HepG2 (cell line): ENCODE measurements around the gene RRAS2. TPM values are rescaled to one million over a fixed set of nuclear protein-coding genes. Genes with fewer than 3 reads are reported as not detected.
"Not testable (repeated sequence)": the region's sequence is repeated elsewhere in the genome, so short reads cannot be mapped to it uniquely, and the experiment has no call there.

Source experiments
- ATAC-seq: fragments of 200-7000 bp; cut with Tn5 transposase; 3 replicates; pipeline ENCODE4 v1.9.1; 2020; ENCODE audit warnings: mild to moderate bottlenecking, moderate library complexity
- BruUV-seq: library from RNA; stranded (reverse); fragments of 400-500 nt; replicated peaks from 2 replicates; lab custom pipeline; 2021; lab: Mats Ljungman, UMichigan
- CTCF ChIA-PET: fragments of 300-600 bp; formaldehyde crosslinking; extraction: SDS; loops from one replicate; lab custom pipeline; 2021; ENCODE audit warnings: low total read pairs, inconsistent platforms, low intra/inter-chr PET ratio; lab: Yijun Ruan, JAX
- POLR2A ChIA-PET: fragments of 350-600 bp; sonication (Branson Sonifier 250); formaldehyde crosslinking; loops from one replicate; lab custom pipeline; 2020; ENCODE audit warnings: antibody characterized with exemption, inconsistent platforms; lab: Yijun Ruan, JAX
- DNase-seq: peaks from one replicate; pipeline ENCODE4 v3.0.0-alpha.2; 2015; ENCODE audit warnings: low spot score
- FAIRE-seq: peaks from 3 replicates; lab custom pipeline; 2011; peaks lifted over from hg19 to GRCh38; lab: Jason Lieb, UNC
- H2AFZ ChIP-seq: one replicate; pipeline ENCODE4 v1.6.1; 2011; ENCODE audit warnings: low read length, inconsistent platforms
- H3K27ac ChIP-seq: fragments of 300-600 bp; 3 replicates; pipeline ENCODE4 v1.8.0; 2011; ENCODE audit warnings: mixed run types, mild to moderate bottlenecking, mixed read lengths, low read length, inconsistent platforms; ENCODE audit not compliant: insufficient read depth; ENCODE audit errors: extremely low read length
- H3K27me3 ChIP-seq, 2 experiments: fragments of 200-600 bp in 1 of 2; 2 replicates in 1 of 2; 3 replicates in 1 of 2; pipeline versions ENCODE4 v1.6.0 to v1.8.0; 2011; ENCODE audit warnings: low read length in 2 of 2, mild to moderate bottlenecking in 2 of 2, moderate library complexity in 2 of 2, inconsistent platforms in 1 of 2; ENCODE audit not compliant: insufficient read depth in 2 of 2, control insufficient read depth in 1 of 2
- H3K36me3 ChIP-seq, 2 experiments: fragments of 200-600 bp in 1 of 2; replicated peaks in 1 of 2; 2 replicates in 1 of 2; 3 replicates in 1 of 2; pipeline versions ENCODE4 v1.5.1 to v1.8.0; 2011; ENCODE audit warnings: low read length in 2 of 2, inconsistent platforms in 1 of 2; ENCODE audit not compliant: insufficient read depth in 2 of 2, control insufficient read depth in 1 of 2
- H3K4me1 ChIP-seq: 2 replicates; pipeline ENCODE4 v1.5.1; 2012; ENCODE audit warnings: low read length, inconsistent platforms; ENCODE audit not compliant: insufficient read depth
- H3K4me2 ChIP-seq: 2 replicates; pipeline ENCODE4 v1.6.0; 2011; ENCODE audit warnings: low read depth, low read length, inconsistent platforms
- H3K4me3 ChIP-seq, 3 experiments: fragments of 200-600 bp in 1 of 3; sonication (generic), shearing (Covaris generic) in 1 of 3; replicated peaks in 1 of 3; 2 replicates each; pipeline ENCODE4 v1.5.1; 2011 to 2016; ENCODE audit warnings: low read length in 3 of 3, inconsistent platforms in 2 of 3, low read depth in 2 of 3, mild to moderate bottlenecking in 2 of 3, control low read depth in 1 of 3, mixed read lengths in 1 of 3; ENCODE audit not compliant: insufficient read depth in 1 of 3
- H3K79me2 ChIP-seq: one replicate; pipeline ENCODE4 v1.6.1; 2011; ENCODE audit warnings: low read length, inconsistent platforms; ENCODE audit not compliant: insufficient read depth
- H3K9ac ChIP-seq: 2 replicates; pipeline ENCODE4 v1.6.0; 2011; ENCODE audit warnings: mild to moderate bottlenecking, low read depth, low read length, inconsistent platforms; ENCODE audit not compliant: insufficient read depth
- H3K9me3 ChIP-seq: 2 replicates; pipeline ENCODE4 v1.5.1; 2012; ENCODE audit warnings: mild to moderate bottlenecking, low read length
- H4K20me1 ChIP-seq: 2 replicates; pipeline ENCODE4 v1.6.0; 2011; ENCODE audit warnings: inconsistent platforms, mild to moderate bottlenecking, low read length, moderate library complexity; ENCODE audit not compliant: insufficient read depth
- CERS6 ChIP-seq: sonication (generic); formaldehyde crosslinking; IDR thresholded peaks from 2 replicates; pipeline ENCODE4 v1.5.0; 2020; ENCODE audit warnings: missing genetic modification reagents
- ISX ChIP-seq: sonication (generic); formaldehyde crosslinking; conservative IDR thresholded peaks from 2 replicates; pipeline ENCODE4 v1.5.0; 2020; ENCODE audit warnings: missing genetic modification reagents
- NR2F2 ChIP-seq: IDR thresholded peaks from 2 replicates; pipeline ENCODE4 v1.6.1; 2012; ENCODE audit warnings: low read depth, inconsistent platforms, borderline replicate concordance
- ZFP82 ChIP-seq: sonication (generic); formaldehyde crosslinking; IDR thresholded peaks from 2 replicates; pipeline ENCODE4 v1.5.1; 2020; ENCODE audit warnings: mild to moderate bottlenecking, missing genetic modification reagents, borderline replicate concordance
- ZHX1 ChIP-seq: sonication (generic); formaldehyde crosslinking; IDR thresholded peaks from 2 replicates; pipeline ENCODE4 v1.8.1; 2022; ENCODE audit warnings: low read depth, mild to moderate bottlenecking, missing genetic modification reagents
- ZNF253 ChIP-seq: sonication (generic); formaldehyde crosslinking; IDR thresholded peaks from 2 replicates; pipeline ENCODE4 v1.8.0; 2022; ENCODE audit warnings: mild to moderate bottlenecking, missing genetic modification reagents, borderline replicate concordance
- WGBS: methylation state at CpG from one replicate; pipeline ENCODE4 v1.1.6; 2017; ENCODE audit warnings: low lambda C conversion rate; 5-methylcytosine and 5-hydroxymethylcytosine counted together
- in situ Hi-C: cut with HindIII; loops from 2 replicates; pipeline ENCODE4 v1.10.0; 2017; ENCODE audit warnings: low pct_unique_long_range_greater_than_20kb; ENCODE audit not compliant: extremely low pct_ligation_motif_present
- intact Hi-C: fragments of 100-400 bp; cut with micrococcal nuclease; formaldehyde crosslinking; loops from one replicate; pipeline ENCODE4 v1.10.0; 2022; ENCODE audit not compliant: unreplicated experiment
- polyA plus RNA-seq, 8 experiments: library from polyadenylated mRNA; depleted of rRNA in 3 of 8; stranded (reverse) in 7 of 8; unstranded in 1 of 8; fragments of >200 nt; fragmentation: Illumina TruSeq in 4 of 8; extraction: Trizol in 4 of 8; gene quantifications; 2 replicates each; pipeline versions ENCODE4 v1.2.1 to v1.2.3, GENCODE V29; 2011 to 2016; ENCODE audit warnings: low read depth in 4 of 8, missing spikeins in 1 of 8, mixed read lengths in 1 of 8; ENCODE audit not compliant: insufficient read depth in 1 of 8
- total RNA-seq, 5 experiments: library from RNA; depleted of rRNA; stranded (reverse); fragments of >200 nt; fragmentation: Illumina TruSeq; extraction: Trizol; gene quantifications; 2 replicates each; pipeline ENCODE4 v1.2.3, GENCODE V29; 2016; ENCODE audit warnings: low read depth in 1 of 5
- TF ChIP-seq, protein P1 (sequence below): sonication (generic); formaldehyde crosslinking; IDR thresholded peaks from 2 replicates; pipeline ENCODE4 v1.4.0; 2020; ENCODE audit warnings: missing genetic modification reagents, borderline replicate concordance

The RRAS2 gene
- total and polyA plus RNA-seq, 2 of the 13 experiments (the other 11 are each of a cell fraction or from before 2014, with no cell fraction given): 19.0 to 44.1 TPM

DNA sequence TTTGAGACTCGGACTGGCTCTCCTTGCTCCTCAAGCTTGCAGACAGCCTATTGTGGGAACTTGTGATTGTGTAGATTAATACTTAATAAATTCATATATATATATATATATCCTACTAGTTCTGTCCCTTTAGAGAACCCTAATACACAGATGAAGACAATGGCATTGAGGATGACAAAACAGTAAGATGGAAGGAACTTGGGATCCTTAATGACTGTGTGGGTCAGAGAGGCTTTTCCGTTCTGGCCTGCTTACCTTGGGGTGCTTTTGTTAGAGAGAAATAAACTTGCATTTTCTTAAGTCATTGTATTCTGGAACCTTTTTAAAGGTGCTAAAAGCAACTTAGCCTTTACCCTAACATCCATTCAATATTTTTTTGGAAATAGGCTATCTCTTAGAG is 49.6 kb upstream of the RRAS2 start:
- POLR2A ChIA-PET: no interaction called here
- FAIRE-seq (no peak), DNase-seq (no peak), ATAC-seq (no peak)
- no peak overlapping the region for H3K4me3 ChIP-seq
- no peak overlapping the region for H3K27ac ChIP-seq
- H3K79me2 ChIP-seq: no peaks in the 10 kb centered on the region
- no peaks in the 10 kb centered on the region for H4K20me1 ChIP-seq
- intact Hi-C loops (no loop called here), in situ Hi-C loops (no loop called here)
- H3K36me3 ChIP-seq: no peaks in the 10 kb centered on the region
- TF ChIP-seq CERS6 (CRISPR knock-in tag) (no peak), ZNF253 (no peak), ZHX1 (CRISPR knock-in tag) (no peak), ZFP82 (CRISPR knock-in tag) (no peak), NR2F2 (no peak), ISX (CRISPR knock-in tag) (no peak)
- TF ChIP-seq, protein P1, sequence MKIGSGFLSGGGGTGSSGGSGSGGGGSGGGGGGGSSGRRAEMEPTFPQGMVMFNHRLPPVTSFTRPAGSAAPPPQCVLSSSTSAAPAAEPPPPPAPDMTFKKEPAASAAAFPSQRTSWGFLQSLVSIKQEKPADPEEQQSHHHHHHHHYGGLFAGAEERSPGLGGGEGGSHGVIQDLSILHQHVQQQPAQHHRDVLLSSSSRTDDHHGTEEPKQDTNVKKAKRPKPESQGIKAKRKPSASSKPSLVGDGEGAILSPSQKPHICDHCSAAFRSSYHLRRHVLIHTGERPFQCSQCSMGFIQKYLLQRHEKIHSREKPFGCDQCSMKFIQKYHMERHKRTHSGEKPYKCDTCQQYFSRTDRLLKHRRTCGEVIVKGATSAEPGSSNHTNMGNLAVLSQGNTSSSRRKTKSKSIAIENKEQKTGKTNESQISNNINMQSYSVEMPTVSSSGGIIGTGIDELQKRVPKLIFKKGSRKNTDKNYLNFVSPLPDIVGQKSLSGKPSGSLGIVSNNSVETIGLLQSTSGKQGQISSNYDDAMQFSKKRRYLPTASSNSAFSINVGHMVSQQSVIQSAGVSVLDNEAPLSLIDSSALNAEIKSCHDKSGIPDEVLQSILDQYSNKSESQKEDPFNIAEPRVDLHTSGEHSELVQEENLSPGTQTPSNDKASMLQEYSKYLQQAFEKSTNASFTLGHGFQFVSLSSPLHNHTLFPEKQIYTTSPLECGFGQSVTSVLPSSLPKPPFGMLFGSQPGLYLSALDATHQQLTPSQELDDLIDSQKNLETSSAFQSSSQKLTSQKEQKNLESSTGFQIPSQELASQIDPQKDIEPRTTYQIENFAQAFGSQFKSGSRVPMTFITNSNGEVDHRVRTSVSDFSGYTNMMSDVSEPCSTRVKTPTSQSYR (CRISPR knock-in tag): no peak
- no TSS peak for BruUV-seq
- 0 out of 5 replicates have a peak, but pooled peaks cover 0 to 4% of the 10 kb centered on the region in 2 experiments for H3K27me3 ChIP-seq
- H3K4me2 ChIP-seq: no peak overlapping the region
- H3K4me1 ChIP-seq: no peaks in the 10 kb centered on the region
- no peaks in the 10 kb centered on the region for H3K9me3 ChIP-seq
- H2AFZ ChIP-seq: no peak overlapping the region
- H3K9ac ChIP-seq: no peak overlapping the region
- CTCF ChIA-PET: no interaction called here
- 31% methylated on average over 2 of the region's 2 CpGs for WGBS

GRCh38 chr11:14406116-14406515 is 47.1 kb upstream of the RRAS2 start:
- H3K9me3 ChIP-seq, H2AFZ ChIP-seq, H3K27ac ChIP-seq, CTCF ChIA-PET, H3K27me3 ChIP-seq, BruUV-seq, H3K4me1 ChIP-seq, intact Hi-C loops, H3K4me3 ChIP-seq, FAIRE-seq, in situ Hi-C loops, H3K4me2 ChIP-seq, H3K9ac ChIP-seq, H3K79me2 ChIP-seq, DNase-seq, H3K36me3 ChIP-seq, H4K20me1 ChIP-seq, POLR2A ChIA-PET, ATAC-seq: not testable (repeated sequence)
- WGBS: 31% methylated on average over 2 of the region's 2 CpGs
